NCI-H2227 (cell line): ENCODE measurements around the gene FJX1.

ENCODE experiments used
- DNase-seq: peaks from one replicate; lab custom pipeline; 2025; ENCODE audit not compliant: unreplicated experiment; lab: John Stamatoyannopoulos, UW

FJX1 gene

DNA sequence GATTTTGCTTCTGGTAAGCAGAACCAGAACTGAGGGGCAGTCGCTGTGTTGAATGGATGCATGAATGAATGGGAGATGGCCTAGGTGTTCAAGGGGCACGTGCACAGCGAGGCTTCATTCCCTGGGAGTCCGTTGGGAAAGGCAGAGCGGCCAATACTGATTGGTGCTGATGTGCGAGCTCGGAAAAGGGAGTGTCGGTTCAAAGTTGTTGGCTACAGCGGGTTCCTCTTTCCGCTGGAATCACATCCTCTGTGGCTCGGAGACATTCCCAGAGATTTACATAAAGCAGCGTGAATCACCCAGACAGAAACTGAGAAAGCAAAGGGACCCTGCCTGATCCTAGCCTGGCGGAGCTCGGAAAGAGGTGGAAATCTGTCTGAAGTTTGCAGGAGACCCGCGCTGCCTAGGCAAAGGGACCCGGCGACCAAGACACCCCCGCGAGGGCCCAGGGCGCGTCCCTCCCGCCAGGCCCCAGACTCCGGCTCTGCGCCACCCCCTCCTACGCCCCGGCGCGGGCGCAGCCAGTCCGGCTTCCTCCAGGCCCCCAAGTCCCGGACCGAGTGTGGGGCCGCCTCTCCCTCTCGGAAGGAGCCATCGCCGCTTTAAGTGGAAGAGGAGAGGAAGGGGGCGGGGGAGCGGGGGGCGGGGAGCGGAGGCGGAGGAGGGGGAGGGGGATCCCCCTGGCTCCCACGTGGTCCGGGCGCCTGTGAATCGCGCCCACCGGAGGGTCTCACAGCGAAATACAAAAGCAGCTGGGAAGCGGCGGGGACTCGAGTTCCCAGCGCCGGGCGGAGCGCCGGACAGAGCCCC, at the start of gene FJX1:
Gene FJX1 (plus strand): TSS at position 774 of the 810 bp plus-strand sequence. CDS start 177 bp downstream, outside the sequence.
- peak; percentile 91 for DNase-seq

DNA sequence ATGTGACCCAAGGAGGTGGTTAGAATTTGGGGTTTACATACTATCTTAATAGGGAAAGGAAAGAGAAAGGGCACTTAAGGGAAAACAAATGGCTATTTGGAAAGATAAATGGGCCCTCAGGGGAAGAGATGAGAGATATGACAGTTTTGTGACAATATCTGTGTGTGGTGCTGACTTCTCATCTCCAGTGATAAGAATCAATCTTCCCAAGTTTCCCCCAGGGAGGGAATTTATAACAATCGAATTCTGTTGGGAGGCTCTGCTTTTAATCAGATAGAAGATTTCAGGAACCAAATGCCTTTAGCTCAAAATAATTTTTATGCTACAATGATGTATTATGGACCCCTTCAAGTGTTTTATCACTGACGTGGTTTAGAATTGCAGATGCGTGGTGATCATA, 46.6 kb upstream of the FJX1 start:
- no peak for DNase-seq

DNA sequence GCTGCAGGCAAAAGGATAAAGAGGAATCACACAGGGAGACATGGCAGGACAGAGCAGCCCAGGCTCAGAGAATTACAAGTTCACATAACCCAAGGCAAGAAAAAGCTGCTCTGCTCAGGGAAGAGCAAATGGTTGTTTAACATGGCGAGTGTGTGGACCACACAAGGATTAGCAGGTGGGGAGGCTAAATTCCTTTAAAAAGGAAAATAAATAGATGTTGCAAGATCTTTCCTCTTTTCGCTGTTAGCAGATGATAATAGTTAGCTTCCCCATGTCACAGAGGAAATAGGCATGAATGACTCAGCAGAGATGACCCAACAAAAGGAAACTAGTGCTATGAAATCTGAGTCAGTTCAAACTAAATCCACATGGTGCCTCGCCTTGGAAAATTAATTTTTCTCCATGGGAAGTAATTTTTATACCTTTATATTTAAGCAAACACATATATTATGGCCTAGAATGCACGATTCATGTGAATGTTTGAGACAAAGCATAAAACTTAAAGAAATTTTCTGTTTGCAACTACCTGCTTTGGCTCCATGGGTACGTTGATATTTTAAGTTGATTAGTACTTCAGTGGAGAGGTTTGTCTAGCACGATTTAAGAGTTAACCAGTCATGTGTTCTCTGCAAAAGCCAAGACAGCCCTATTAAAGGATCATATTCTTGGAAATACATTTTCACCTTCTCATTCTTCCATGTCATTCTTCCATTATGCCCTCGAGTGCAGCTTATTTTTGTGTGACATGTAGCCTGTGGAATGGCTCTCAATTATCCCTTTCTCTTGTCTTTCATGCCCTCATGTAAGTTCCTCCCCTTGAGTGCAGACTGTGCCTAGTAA, 38.5 kb upstream of the FJX1 start:
- DNase-seq: no peak

GRCh38 chr11:35580397-35580781, 37.9 kb upstream of the FJX1 start:
- DNase-seq: no peak

DNA sequence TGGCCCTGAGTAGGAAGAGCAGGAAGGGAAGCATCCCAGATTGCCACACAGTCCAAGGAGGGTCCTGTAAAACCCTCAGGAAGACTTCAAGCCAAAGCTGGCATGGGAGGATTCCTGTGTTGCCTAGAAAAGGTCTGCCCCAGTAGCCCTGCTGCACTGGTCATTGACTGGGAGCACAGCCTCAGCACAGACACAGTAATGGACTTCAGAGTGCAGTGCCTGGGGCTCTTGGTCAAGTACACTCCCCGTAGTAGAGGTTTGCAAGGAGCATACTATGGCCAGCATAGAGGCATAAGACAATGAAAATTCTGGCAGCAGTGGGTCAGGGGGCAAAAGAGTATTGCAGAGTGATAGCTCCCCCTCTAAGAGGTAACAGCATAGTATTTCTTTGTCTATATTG, 36.2 kb upstream of the FJX1 start:
- no peak for DNase-seq

GRCh38 chr11:35583126-35583525, 35.1 kb upstream of the FJX1 start:
- DNase-seq: no peak

DNA sequence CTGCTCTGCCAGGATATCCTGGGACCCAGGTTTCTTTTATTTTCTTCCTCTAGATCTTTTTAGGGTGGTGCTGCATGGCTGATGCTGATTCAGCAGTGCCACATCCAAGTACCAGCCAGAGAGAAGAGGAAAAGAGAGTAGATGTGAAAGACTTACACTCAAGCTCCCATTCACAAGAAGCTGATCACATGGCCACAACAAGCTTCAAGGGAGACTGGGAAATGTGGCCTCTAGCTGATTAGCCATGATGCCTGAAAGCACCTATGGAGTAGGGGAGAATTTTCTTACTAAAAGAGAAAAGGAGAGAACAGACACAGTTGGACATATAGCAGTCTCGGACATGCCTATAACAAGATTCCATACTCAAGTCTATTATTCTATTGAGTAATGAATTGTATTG, 34.4 kb upstream of the FJX1 start:
- no peak for DNase-seq

DNA sequence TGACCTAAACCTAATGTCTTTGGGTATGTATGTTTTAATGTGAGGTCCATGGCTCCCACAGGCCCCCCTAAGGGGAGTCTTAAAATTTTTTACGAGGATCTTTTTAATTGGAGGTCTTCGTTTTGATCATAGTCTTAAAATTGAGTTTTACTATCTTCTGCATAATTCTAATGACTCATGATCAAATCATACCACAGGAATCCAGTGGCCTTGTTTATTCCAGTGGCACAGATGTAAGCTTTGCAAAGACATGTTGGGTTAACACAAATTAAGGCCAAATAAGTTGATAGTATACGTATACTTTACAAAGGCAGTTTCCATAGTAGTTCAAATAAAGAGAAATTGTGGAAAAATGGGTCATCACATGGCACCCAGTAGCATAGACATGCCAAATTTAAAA, 33.9 kb upstream of the FJX1 start:
- DNase-seq: no peak

GRCh38 chr11:35585416-35585815, 32.8 kb upstream of the FJX1 start:
- no peak for DNase-seq

GRCh38 chr11:35586222-35586621, 32.0 kb upstream of the FJX1 start:
- no peak for DNase-seq

- DNase-seq: no peak
These were observed 30.3 kb upstream of the FJX1 start for GRCh38 chr11:35587972-35588371.

GRCh38 chr11:35588627-35589026, 29.6 kb upstream of the FJX1 start:
- DNase-seq: no peak

GRCh38 chr11:35589281-35589680, 29.0 kb upstream of the FJX1 start:
- no peak for DNase-seq

GRCh38 chr11:35590412-35590811, 27.8 kb upstream of the FJX1 start:
- no peak for DNase-seq

DNA sequence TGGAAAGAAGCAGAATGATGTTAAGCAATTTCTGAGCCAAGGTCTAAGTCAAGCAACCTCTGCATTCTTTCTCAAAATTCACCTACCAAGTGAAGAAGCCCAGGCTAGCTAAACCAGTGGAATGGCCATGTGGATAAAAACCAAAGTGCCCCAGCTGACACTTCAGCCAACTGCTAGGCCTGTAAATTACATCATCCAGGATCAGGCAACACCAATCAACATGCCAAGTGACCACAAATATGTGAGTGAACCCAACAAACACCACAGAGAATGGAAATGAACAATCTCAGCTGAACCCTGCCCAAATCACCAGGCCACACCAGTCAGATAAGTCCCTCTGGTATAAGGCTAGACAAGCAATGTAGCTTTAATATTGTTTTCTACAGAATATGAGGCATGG, 25.1 kb upstream of the FJX1 start:
- no peak for DNase-seq

GRCh38 chr11:35594680-35595079, 23.6 kb upstream of the FJX1 start:
- DNase-seq: no peak

DNA sequence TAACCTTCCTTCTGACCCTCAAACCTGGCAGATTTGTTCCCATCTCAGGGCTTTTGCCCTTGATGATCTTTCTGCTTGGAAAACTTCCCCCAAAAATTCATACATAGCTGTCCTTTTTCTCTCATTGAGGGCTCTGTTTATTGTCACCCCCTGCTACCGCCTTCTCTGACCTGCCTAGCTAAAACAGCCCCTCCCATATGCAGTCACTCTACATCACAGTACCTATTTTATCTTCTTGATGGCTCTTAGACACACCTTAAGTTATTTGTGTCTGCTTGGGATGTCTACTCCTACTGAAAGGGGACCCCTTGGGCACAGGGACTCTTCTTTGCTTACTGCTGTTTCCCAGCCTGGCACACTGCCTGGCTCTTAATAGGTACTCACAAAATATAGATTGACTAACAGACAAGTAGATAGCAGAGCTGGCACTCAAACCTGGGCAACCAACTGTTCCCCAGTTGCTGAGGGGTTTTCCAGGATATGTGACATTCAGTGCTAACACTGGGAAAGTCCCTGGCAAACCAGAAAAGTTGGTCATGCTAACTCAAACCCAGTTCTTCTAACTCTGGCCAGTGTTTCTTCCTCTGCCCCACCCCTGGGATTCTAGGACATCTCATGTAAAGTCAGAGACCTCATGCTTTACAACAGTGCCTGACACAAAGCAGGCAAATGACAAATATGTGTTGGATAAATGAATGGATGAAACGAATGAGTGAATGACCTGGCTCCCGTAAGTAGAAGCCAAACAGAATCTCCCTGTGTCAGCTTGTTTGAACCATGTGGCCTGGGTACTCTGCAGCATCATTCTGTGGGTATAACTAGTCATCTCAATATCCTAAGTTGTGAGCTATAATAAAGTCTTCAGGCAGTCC, 19.8 kb upstream of the FJX1 start:
- DNase-seq: no peak

DNA sequence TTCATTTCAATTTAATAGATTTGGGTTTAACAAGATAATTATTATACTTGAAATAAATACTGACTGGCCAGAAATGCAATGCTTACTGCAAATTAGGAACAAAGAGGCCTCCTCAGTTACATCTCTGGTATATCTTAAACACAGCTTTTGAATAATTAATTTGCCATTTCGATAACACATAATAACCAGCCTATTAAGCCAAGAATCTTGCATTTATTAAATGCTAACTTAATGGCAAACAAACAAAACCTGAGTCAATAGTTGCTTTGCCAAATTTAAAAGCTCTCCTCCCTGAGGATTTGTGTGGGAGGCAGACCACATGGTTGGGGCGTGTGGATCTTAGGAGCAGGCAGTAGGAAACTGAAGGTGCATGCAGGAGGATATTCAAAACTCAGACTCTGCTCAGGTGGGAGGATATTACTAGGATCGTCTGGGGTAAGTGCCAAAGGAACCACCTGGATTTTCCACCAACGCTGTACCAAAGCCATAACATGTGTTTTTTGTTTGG, 17.9 kb upstream of the FJX1 start:
- DNase-seq: no peak

DNA sequence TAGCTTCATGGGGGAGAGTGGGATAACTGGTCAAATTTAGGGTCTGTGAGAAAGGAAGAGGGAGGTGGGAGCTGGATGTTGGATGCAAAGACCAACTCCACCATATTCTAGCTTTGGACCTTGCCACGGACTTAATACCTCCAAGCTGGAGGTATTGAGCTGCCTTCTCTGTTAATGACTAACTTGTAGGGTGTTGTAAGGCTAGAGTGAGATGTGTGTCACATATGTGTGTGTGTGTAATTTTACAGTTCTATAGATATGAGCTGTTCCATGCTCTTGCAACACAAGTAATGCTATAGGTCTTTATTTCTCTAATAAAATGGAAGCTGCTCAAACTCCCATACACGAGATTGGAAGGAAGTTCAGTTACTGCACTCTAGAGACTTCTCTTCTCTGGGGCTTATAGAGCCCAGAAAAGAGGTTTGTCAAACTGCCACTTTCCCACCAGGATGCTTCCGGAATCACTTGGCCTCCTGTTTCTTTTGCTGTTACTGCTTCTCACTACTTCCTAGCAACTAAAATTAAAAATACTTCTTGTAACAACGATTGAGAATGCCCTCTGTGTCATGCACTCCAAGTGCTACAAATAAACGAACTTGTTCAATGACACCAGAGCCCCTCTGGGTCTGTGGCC, 16.0 kb upstream of the FJX1 start:
- no peak for DNase-seq

DNA sequence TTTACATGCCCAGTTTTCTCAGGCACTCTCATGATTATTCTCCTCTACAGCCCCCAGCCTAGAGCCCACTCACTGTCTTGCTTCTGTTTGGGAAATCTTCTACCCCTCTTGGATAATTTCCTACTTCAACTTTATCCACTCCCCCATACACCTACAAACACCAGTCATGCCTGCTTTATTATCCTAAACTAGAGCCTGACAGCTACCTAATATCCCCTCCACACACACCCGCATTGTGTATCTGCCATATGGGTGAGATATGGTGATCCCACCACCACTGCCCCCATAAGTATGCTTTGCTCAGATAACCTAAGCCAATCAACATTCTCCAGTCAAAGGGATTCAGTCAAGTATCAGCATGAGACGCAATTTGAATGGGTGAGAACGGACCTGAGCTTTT, 15.3 kb upstream of the FJX1 start:
- no peak for DNase-seq

- DNase-seq: peak; percentile 40
These were observed 12.6 kb upstream of the FJX1 start for GRCh38 chr11:35605706-35606105.
